AG08395 (cell line): Measurements from ENCODE around the gene COPA.
"Not testable (repeated sequence)": the region's sequence is repeated elsewhere in the genome, so short reads cannot be mapped to it uniquely, and the experiment has no call there.

Experiments
- DNase-seq: peaks from one replicate; pipeline ENCODE4 v3.0.0; 2012; ENCODE audit warnings: mixed read lengths, low spot score

COPA gene

DNA sequence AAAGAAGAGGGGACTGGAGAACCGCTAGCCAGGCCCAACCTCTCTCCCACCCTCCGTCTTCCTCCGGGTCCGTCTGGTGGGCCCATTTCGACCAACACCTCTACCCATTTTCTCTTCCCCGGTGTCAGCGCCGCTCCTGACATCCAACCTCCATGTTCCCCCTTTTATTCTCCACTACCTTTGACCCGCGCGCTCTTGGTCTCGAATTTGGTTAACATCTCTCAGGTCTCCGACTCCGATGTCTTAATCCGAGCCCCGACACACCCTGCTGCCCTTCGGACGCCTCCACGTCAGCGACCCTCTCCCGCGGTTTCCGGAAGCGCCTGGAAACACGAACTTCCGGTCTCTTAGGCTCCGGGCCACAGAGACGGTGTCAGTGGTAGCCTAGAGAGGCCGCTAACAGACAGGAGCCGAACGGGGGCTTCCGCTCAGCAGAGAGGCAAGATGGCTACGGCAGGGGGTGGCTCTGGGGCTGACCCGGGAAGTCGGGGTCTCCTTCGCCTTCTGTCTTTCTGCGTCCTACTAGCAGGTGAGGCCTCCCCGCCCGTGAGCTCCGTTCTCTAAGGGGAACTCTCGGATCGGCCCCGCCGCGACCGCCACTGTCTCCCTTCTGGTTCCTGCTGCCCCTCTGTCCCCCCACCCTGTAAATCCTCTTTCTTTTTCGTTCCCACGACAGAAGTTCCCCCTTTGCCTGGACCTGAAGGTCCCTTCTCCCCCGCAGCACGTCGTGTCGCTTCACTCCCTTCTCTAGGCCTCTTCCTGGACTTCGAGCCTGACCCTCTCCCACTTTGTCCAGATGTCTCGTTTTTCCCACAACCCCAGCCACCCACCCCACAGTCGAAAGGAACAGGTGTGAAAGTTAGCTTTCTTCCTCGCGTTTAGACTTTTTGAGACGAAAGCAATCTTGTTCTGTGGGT lies at the start of gene COPA, which contains the start of gene NCSTN:
Gene COPA, minus strand, starts transcription at position 298 of the 917 bp plus-strand sequence. Its CDS starts 80 bp downstream, at position 218.
Gene NCSTN, plus strand, starts transcription at position 431 of the 917 bp plus-strand sequence. Its CDS starts 14 bp downstream, at position 445.
- peak; percentile 94 for DNase-seq

DNA sequence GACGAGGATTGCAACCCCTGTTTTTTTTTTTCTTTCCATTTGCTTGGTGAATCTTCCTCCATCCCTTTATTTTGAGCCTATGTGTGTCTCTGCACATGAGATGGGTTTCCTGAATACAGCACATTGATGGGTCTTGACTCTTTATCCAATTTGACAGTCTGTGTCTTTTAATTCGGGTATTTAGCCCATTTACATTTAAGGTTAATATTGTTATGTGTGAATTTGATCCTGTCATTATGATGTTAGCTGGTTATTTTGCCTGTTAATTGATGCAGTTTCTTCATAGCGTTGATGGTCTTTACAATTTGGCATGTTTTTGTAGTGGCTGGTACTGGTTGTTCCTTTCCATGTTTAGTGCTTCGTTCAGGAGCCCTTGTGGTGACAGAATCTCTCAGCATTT lies 45.4 kb upstream of the COPA start:
- not testable (repeated sequence) for DNase-seq

DNA sequence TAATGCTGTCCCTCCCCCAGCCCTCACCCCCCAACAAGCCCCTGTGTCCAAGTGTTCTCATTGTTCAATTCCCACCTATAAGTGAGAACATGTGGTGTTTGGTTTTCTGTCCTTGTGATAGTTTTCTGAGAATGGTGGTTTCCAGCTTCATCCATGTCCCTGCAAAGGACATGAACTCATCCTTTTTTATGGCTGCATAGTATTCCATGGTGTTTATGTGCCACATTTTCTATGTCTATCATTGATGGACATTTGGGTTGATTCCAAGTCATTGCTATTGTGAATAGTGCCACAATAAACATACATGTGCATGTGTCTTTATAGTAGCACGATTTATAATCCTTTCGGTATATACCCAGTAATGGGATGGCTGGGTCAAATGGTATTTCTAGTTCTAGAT lies 41.8 kb upstream of the COPA start:
- not testable (repeated sequence) for DNase-seq

DNA sequence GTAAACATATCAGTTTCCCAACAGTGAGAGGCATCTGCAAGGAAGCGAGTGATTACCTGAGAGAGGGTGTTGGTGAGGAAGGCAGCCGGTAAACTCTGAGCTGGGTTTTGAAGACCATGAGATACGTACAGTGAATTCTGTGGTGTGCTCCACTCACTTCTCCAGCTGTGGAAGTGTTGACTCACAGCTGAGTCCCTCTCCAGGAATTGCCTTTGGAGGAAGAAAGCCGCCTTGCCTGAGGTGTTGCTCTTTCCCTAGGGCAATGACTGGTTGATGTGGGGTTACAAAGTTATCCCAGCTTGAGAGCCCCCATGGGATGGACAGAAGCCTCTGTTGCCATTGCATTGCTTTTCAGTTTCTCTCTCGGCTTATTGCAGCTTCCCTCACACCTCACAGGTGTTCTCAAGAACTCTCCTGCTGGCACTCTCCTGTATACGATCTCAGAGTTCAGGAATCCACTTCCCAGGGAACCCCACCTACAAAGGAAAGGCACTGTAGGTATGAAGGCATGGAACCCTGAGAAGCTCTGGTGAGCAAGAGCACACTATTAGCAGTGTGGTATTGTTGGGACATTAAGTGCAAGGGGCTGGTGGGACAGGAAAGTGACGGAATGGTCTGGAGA lies 34.6 kb upstream of the COPA start:
- DNase-seq = peak; percentile 67

DNA sequence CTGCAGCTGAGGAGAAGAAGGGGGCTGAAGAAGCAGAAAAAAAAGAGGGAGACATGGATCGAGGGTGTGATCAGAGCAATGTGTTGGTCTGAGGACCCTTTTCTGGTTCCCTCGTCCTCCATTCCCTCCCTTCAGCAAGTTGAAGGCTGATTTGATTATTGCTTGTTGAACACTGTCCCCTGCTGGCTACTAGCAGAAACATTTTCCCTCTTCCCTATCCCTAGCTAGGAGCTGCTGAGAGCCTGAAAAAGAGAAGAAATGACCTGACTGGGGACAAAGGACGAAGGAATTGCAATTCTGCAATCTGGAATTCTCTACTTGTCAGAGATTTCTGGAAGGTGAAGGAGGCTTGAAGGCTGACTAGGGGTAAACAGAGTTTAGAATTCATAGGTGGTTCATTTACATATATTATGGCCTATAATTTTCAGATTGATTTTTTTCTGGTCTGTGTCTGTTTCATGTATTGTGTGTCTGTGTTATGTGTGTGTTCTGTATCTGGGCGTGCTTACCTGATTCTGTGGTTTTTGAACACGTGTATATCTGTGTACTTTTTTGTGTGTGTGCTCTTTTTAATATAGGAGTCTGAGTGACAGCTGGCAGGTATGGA lies 33.6 kb upstream of the COPA start:
- peak; percentile 77 for DNase-seq

GRCh38 chr1:160375788-160376524 lies 32.9 kb upstream of the COPA start:
- DNase-seq = peak; percentile 30

DNA sequence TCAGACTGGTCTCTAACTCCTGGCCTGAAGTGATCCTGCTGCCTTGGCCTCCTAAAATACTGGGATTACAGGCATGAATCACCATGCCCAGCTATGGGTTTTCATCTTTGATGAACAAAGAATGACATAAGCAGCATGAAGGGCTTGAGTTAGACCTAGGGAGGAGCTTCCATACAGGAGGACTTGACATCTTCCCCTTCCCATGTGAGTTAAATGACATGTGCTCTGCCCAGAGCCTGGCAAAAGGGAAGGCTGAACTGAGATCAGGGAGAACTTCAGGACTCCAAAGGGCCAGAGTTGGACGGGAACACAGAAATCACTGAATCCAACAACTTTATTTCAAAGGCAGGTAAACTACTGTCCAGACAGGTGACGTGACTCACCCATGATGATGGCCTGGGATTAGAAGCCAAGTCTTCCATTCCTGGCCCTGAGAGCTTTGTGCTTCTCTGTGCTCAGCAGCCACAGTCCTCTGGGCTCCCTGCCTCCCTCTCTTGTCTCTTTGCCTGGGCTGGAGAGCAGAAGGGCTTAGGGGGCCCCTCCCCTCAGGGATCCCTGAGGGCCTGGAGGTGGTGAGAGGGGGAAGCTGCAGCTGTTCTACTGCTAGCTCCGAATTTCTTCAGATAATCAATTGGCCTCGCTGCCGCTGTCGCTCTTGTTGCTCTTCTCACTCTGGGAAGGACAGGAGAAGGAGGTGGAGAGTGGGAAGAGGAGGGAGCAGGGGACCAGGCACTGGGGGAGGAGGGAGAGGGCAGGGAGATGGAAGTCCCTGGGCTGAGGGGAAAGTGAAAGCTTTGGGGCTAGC lies 31.5 kb upstream of the COPA start:
- DNase-seq = no peak

- DNase-seq = no peak
These were observed 30.6 kb upstream of the COPA start for GRCh38 chr1:160373696-160374095.

- DNase-seq = no peak
These were observed 28.7 kb upstream of the COPA start for GRCh38 chr1:160371756-160372155.

- no peak for DNase-seq
These were observed 28.2 kb upstream of the COPA start for GRCh38 chr1:160371346-160371631.

GRCh38 chr1:160370561-160371345 lies 27.7 kb upstream of the COPA start:
- no peak for DNase-seq

- DNase-seq = no peak
These were observed 26.0 kb upstream of the COPA start for GRCh38 chr1:160369087-160369486.

GRCh38 chr1:160367934-160368923 lies 25.2 kb upstream of the COPA start:
- DNase-seq = no peak

DNA sequence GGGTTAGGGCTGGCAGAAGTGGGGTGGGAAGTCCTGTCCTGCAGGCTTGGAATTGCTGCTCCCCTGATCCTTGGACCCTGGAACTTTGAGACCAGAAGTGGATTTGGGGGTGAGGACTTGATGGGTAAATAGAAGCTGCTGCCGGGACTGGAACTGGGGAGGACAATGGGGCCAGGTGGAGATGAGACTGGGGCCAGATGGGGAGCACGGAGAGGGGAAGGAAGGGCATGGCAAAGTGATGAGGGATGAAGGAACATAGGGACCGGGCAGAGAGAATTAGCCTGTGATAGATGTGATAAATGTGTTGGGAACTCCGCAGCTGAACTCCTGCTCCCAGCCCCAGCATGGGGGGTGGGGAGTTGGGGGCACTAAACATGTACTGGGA lies 24.5 kb upstream of the COPA start:
- no peak for DNase-seq

DNA sequence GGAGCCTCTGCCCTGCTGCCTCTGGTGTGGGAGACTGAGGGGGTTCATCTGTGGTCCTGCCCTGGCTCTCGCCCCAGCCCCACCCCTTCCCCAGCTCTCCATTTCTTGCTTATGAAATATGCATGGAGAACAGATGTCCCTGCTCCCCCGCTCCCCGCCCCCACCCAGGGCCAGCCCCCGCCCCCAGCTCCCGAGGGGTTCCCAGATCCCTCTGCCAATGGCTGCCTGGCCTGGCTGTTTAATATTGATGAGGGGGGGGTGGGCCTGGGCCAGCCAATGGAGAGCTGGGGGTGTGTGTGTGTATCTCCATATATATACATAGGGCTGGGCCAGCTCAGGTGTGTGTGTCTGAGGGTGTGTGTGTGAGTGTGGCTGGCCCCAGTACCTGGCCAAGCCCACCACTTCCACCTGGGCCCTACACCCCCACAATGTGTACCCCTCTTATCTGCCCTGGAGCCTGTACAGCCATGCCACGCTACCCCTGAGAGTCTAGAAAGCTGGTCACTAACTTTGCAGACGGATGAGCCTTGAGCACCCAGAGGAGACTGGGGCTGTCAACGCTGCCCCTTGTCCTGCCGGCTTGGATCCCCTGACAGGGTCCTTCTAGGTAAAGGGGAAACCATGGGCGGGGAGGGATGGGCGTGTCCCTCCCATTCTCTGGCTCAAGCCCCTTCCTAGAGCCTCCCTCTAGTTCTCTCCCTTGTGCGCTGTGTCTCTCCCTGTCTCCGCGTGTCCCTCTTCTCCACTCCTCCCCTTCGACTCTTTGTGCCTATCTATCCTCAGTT lies 23.9 kb upstream of the COPA start, which contains the start of gene NHLH1:
Gene NHLH1, plus strand, starts transcription at position 341 of the 785 bp plus-strand sequence. CDS start 3,661 bp downstream, outside the sequence.
- no peak for DNase-seq

- DNase-seq = no peak
These were observed 22.3 kb upstream of the COPA start for GRCh38 chr1:160365325-160365724.

- DNase-seq = no peak
These were observed 21.1 kb upstream of the COPA start for GRCh38 chr1:160363951-160364735.

- no peak for DNase-seq
These were observed 20.0 kb upstream of the COPA start for GRCh38 chr1:160363010-160363409.
